Stimulated activated CD4-positive, alpha-beta T cell treated with anti-CD3 and anti-CD28 coated beads, Interleukin-2, amount 100 ng/mL, for 24 hours (primary cell): Measurements from ENCODE around the gene STX1A.
"Not testable (repeated sequence)": the region's sequence is repeated elsewhere in the genome, so short reads cannot be mapped to it uniquely, and the experiment has no call there.

Source experiments
- DNase-seq, 2 donors: peaks; one replicate each; pipeline ENCODE4 v3.0.0-alpha.2; 2020

The STX1A gene

DNA sequence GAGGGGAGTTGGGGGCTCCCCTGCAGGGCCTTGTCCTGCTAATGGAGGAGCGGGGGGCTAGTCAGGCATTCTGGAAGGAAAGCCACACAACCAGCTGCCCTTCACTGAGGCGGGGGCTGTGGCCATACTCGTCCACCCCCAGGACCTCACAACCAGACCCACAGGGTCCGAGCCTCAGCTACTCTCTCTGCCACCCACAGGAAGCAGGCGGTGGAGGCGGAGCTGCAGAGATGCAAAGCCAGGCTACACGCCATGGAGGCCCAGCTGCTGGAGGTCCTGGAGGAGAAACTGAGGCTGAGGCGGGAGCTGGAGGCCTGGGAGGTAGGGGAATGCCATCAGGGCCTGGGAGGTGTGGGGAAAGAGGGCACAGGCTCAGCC, 16.0 kb upstream of the STX1A start:
- DNase-seq: no peak

- DNase-seq: peak; percentile 83 to 85
Observed at GRCh38 chr7:73734619-73735527, 15.4 kb upstream of the STX1A start.

GRCh38 chr7:73732397-73732796, 12.9 kb upstream of the STX1A start:
- no peak for DNase-seq

- DNase-seq: no peak
Observed at GRCh38 chr7:73730485-73730884, 11.0 kb upstream of the STX1A start.

- DNase-seq: no peak
Observed at GRCh38 chr7:73728551-73728950, 9.1 kb upstream of the STX1A start.

- no peak for DNase-seq
Observed at GRCh38 chr7:73727952-73728351, 8.5 kb upstream of the STX1A start.

- DNase-seq: no peak
Observed at GRCh38 chr7:73726083-73726466, 6.6 kb upstream of the STX1A start.

- DNase-seq: no peak
Observed at GRCh38 chr7:73723813-73724212, 4.3 kb upstream of the STX1A start.

DNA sequence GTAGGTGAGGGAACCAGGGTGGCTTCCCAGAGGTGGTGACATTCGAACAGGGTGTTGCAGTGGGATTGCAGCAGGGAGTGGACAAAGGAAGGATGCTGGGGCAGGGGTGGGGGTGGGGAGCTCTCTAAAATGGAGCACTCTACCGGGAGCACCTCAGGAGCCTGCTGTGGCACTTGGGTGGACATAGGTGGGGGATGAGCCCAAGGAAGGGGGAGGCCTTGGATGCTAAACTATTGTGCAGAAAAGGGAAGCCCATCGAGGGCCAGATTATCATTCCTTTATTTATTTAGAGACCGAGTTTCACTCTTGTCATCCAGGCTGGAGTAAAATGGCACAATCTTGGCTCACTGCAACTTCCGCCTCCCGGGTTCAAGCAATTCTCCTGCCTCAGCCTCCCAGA, 3.3 kb upstream of the STX1A start:
- no peak for DNase-seq

DNA sequence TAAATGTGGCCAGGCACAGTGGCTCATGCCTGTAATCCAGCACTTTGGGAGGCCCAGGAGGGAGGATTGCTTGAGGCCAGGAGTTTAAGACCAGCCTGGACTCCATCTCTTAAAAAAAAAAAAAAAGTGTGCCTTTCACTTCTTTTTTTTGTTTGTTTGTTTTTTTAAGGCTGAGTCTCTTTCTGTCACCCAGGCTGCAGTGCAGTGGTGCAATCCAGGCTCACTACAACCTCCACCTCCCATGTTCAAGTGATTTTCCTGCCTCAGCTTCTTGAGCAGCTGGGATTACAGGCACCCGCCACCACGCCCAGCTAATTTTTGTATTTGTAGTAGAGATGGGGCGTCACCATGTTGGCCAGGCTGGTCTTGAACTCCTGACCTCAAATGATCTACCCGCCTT, 2.7 kb upstream of the STX1A start:
- not testable (repeated sequence) for DNase-seq

GRCh38 chr7:73721377-73721817, 1.9 kb upstream of the STX1A start:
- DNase-seq: no peak

GRCh38 chr7:73720443-73720842, 974 bp upstream of the STX1A start:
- DNase-seq: not testable (repeated sequence)

GRCh38 chr7:73719806-73720169, 319 bp upstream of the STX1A start:
- DNase-seq: no peak

GRCh38 chr7:73718438-73718881, 1.0 kb downstream of the STX1A start:
- peak; percentile 33 to 42 for DNase-seq

DNA sequence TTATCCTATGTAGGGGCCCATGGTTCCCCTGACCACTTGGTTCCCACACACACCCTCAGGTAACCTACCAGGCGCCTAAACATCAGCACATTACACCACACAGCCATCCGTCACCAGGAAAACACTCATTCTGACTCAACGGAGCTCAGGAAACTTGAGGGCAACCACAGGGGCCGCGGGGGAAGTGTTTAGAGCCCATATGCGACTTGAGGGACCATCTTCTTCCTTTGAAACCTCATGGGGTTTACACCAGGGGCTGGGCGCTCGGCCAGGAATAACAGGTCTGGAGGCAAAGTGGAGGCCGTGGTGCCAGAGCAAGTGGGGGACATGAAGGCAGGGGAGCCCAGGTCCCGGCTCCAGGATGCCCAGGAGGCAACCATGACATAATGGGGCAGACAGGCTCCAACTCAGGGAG, 1.5 kb downstream of the STX1A start:
- DNase-seq: peak; percentile 81

DNA sequence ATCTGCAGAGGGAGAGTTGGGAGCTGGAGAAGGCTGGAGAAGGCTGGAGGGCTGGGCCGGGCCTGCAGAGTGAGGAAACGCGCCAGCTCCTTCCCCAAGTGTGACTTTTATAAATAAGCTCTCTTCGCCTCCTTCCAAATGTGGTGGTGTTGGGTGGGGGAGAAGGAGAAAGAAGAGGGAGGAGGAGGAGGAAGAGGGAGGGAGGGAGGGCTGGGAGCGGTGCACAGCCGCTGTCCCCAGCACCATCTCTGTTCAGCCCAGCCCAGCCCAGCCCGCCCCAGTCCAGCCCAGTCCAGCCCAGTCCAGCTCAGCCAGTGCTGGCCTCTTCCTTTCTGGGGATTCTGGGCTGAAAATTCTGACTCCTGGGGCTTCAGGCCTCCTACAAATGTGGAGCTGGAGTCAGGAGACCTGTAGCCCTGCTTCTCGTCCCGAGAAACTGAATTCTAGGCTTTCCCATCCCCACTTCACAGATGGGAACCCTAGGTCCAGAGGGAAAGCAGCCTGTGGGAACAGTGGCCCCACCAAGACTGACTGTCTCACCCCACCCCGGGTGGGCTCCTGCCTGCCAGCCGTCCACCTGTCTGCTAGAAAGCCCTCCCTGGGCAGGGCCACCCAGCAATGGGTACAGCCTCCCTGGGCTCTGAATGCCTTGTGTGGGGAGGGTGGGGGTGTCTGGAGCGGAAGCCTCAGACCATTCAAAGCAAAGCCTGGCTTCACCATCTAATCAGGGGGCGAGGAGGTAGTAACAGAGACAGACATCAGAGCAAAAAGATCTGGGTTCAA, 2.3 kb downstream of the STX1A start:
- DNase-seq: no peak

DNA sequence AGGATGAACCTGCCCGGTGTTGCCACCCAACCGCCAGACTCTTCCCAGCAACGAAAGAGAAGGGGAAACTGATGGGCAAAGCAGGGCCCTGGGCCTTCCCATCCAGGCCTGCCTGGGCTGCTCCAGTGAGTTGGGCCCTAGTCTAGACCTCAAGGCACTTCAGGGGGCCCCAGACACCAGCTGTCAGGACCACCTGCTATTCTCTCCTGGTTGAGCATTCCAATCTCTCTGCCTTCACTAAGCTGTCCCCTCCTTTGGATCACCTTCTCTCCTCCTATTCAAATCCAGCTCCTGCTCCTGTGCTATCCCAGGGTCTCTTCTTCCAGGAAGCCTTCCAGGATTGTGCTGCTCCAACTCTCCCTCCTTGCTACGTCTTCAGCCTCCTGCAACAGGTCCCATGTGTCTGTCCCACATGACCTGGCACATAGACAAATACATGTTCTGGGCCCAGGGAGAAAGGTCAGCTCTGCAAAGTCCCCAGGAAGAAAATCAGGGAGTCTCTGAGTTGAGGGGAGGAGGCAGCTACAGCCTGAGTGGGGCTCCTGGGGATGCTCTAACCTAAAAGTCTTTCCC, 3.1 kb downstream of the STX1A start:
- no peak for DNase-seq

DNA sequence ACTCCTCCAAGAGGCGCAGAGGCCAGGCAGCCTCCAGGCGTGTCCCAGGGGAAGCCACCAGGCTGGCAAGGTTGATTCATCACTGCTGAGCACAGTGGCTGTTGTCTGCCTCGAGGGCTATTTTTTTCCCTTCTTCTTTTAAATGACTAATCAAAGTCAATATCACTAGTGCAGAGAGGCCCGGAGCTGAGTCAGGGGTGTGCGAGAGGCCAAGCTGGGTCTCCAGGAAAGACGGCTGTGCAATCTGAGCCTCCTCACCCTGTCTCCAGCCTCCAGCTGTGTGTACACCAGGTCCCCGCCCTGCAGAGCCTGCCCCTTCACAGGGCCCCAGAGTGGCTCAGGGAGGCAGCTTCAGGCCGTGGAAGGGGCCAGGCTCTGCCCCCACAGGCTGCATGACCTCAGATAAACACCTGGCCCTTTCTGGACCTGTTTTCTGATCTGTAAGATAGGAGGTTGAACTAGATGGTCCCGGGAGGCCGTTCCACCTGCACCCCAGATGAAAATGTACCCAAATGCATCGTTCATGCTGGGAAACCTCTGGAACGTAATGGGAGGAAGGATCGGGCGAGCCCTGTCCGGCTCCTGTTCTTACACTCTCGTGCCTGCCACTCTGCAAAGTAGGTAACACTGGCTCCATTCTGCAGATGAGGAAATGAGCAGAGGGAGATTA, 3.7 kb downstream of the STX1A start:
- peak; percentile 67 to 78 for DNase-seq

GRCh38 chr7:73713319-73713718, 6.2 kb downstream of the STX1A start:
- not testable (repeated sequence) for DNase-seq

- no peak for DNase-seq
Observed at GRCh38 chr7:73712773-73713172, 6.7 kb downstream of the STX1A start.

GRCh38 chr7:73708961-73709549, 10.4 kb downstream of the STX1A start:
- DNase-seq: no peak

- no peak for DNase-seq
Observed at GRCh38 chr7:73707045-73707631, 12.3 kb downstream of the STX1A start.
